K562 (cell line): ENCODE data around the gene RBM20. TPM values are rescaled to one million over a fixed set of nuclear protein-coding genes. Genes with fewer than 3 reads are reported as not detected.

Source experiments
- ATAC-seq: fragments of 200-7000 bp; cut with Tn5 transposase; 3 replicates; pipeline ENCODE4 v1.9.1; 2020; ENCODE audit warnings: moderate library complexity
- BruUV-seq: library from RNA; stranded (reverse); fragments of 400-500 nt; replicated peaks from 2 replicates; lab custom pipeline; 2021; lab: Mats Ljungman, UMichigan
- CTCF ChIA-PET: fragments of 300-600 bp; formaldehyde crosslinking; extraction: SDS; loops from one replicate; lab custom pipeline; 2021; ENCODE audit warnings: low intra/inter-chr PET ratio; lab: Yijun Ruan, JAX
- POLR2A ChIA-PET: fragments of 300-600, 350-650 bp; sonication (Branson Sonifier 250); formaldehyde crosslinking; extraction: SDS; loops from one replicate; lab custom pipeline; 2021; ENCODE audit warnings: antibody characterized with exemption, inconsistent platforms; lab: Yijun Ruan, JAX
- DNase-seq, 4 experiments: peaks; one replicate each; pipeline versions ENCODE4 v3.0.0 to v3.0.0-alpha.2; 2011 to 2018; ENCODE audit warnings: low spot score in 3 of 4, mixed read lengths in 3 of 4; ENCODE audit errors: extremely low read depth in 1 of 4
- FAIRE-seq: peaks from 2 replicates; lab custom pipeline; 2011; peaks lifted over from hg19 to GRCh38; lab: Jason Lieb, UNC
- H2AFZ ChIP-seq: 2 replicates; pipeline ENCODE4 v1.6.0; 2011; ENCODE audit warnings: low read depth, low read length, control low read depth, inconsistent platforms
- H3K27ac ChIP-seq: fragments of 200-600 bp; 3 replicates; pipeline ENCODE4 v1.8.0; 2011; ENCODE audit warnings: low read depth, mild to moderate bottlenecking, control low read depth, inconsistent platforms, low read length, moderate library complexity, mixed read lengths; ENCODE audit errors: extremely low read depth
- H3K27me3 ChIP-seq, 2 experiments: fragments of 300-600 bp in 1 of 2; 2 replicates in 1 of 2; 3 replicates in 1 of 2; pipeline versions ENCODE4 v1.6.0 to v1.8.0; 2011; ENCODE audit warnings: inconsistent platforms in 2 of 2, low read length in 2 of 2, mild to moderate bottlenecking in 1 of 2, mixed read lengths in 1 of 2, moderate library complexity in 1 of 2; ENCODE audit not compliant: control insufficient read depth in 2 of 2, insufficient read depth in 2 of 2
- H3K36me3 ChIP-seq: fragments of 300-600 bp; 3 replicates; pipeline ENCODE4 v1.8.0; 2011; ENCODE audit warnings: mild to moderate bottlenecking, low read length, inconsistent platforms; ENCODE audit not compliant: control insufficient read depth, insufficient read depth
- H3K4me1 ChIP-seq, 2 experiments: fragments of 200-600 bp in 1 of 2; replicated peaks in 1 of 2; 2 replicates in 1 of 2; 3 replicates in 1 of 2; pipeline versions ENCODE4 v1.5.1 to v1.8.0; 2011; ENCODE audit warnings: inconsistent platforms in 2 of 2, low read length in 2 of 2, mild to moderate bottlenecking in 1 of 2, mixed read lengths in 1 of 2, moderate library complexity in 1 of 2; ENCODE audit not compliant: control insufficient read depth in 2 of 2, insufficient read depth in 2 of 2
- H3K4me2 ChIP-seq: 2 replicates; pipeline ENCODE4 v1.6.1; 2011; ENCODE audit warnings: low read length, control low read depth, inconsistent platforms, mixed read lengths; ENCODE audit not compliant: insufficient read depth
- H3K4me3 ChIP-seq: fragments of 200-600 bp; sonication (generic), shearing (Covaris generic); 2 replicates; pipeline ENCODE4 v1.5.1; 2016; ENCODE audit warnings: control low read depth, inconsistent platforms
- H3K79me2 ChIP-seq: fragments of 200-600 bp; 3 replicates; pipeline ENCODE4 v1.8.0; 2011; ENCODE audit warnings: low read length, inconsistent platforms; ENCODE audit not compliant: control insufficient read depth, insufficient read depth
- H3K9ac ChIP-seq, 2 experiments: 2 replicates each; pipeline versions ENCODE4 v1.6.0 to v1.6.1; 2011; ENCODE audit warnings: low read depth in 2 of 2, low read length in 2 of 2, control low read depth in 1 of 2, inconsistent platforms in 1 of 2, mild to moderate bottlenecking in 1 of 2, mixed read lengths in 1 of 2; ENCODE audit not compliant: insufficient read depth in 1 of 2
- H3K9me1 ChIP-seq: one replicate; pipeline ENCODE4 v1.6.0; 2011; ENCODE audit warnings: inconsistent platforms, mild to moderate bottlenecking, low read length, moderate library complexity; ENCODE audit not compliant: control insufficient read depth, insufficient read depth
- H3K9me3 ChIP-seq: replicated peaks from 2 replicates; pipeline ENCODE4 v1.5.1; 2011; ENCODE audit warnings: low read depth, low read length, inconsistent platforms; ENCODE audit not compliant: control insufficient read depth, insufficient read depth
- H4K20me1 ChIP-seq: replicated peaks from 2 replicates; pipeline ENCODE4 v1.6.1; 2011; ENCODE audit warnings: low read length, inconsistent platforms, mixed read lengths; ENCODE audit not compliant: control insufficient read depth, insufficient read depth
- KDM4B ChIP-seq, 2 experiments: fragments of 450-650 bp in 1 of 2; sonication (generic) in 1 of 2; IDR thresholded peaks; 2 replicates each; pipeline ENCODE4 v1.6.1; 2016 to 2017; ENCODE audit warnings: borderline replicate concordance in 2 of 2, antibody characterized with exemption in 1 of 2, low read depth in 1 of 2, mild to moderate bottlenecking in 1 of 2
- MCM5 ChIP-seq: fragments of 450-650 bp; IDR thresholded peaks from 2 replicates; pipeline ENCODE4 v1.6.1; 2016; ENCODE audit warnings: low read depth
- MXI1 ChIP-seq: IDR thresholded peaks from 2 replicates; pipeline ENCODE4 v1.6.1; 2011; ENCODE audit warnings: low read depth, mild to moderate bottlenecking, improper control_type of control experiment, low read length
- PHB ChIP-seq: fragments of 250-450 bp; sonication (Bioruptor Pico); IDR thresholded peaks from 2 replicates; pipeline ENCODE4 v1.5.0; 2021
- TAF9B ChIP-seq: fragments of 450-650 bp; IDR thresholded peaks from 2 replicates; pipeline ENCODE4 v1.6.1; 2018; ENCODE audit warnings: mild to moderate bottlenecking; ENCODE audit not compliant: partially characterized antibody
- XRCC4 ChIP-seq: IDR thresholded peaks from one replicate; pipeline ENCODE4 v1.6.1; 2011; ENCODE audit not compliant: insufficient read depth, insufficient read length; ENCODE audit errors: extremely low read depth
- ZNF175 ChIP-seq: fragments of 200-800 bp; sonication (Bioruptor generic); IDR thresholded peaks from 2 replicates; pipeline ENCODE4 v1.6.1; 2016; ENCODE audit warnings: low read depth, mild to moderate bottlenecking, missing genetic modification characterization, missing compliant biosample characterization
- ZNF274 ChIP-seq: IDR thresholded peaks from 2 replicates; pipeline ENCODE4 v1.6.1; 2011; ENCODE audit warnings: low read depth, mild to moderate bottlenecking, low read length, moderate library complexity, borderline replicate concordance
- WGBS: fragments of 100-300 bp; shearing (Covaris generic); methylation state at CpG from one replicate; pipeline ENCODE4 v1.1.6; 2016; ENCODE audit warnings: low coverage, mixed read lengths; ENCODE audit not compliant: insufficient coverage; ENCODE audit errors: missing lambda C conversion rate; 5-methylcytosine and 5-hydroxymethylcytosine counted together
- in situ Hi-C: fragments of 300-500 bp; cut with MboI; formaldehyde crosslinking; loops from 4 replicates; pipeline ENCODE4 v1.15.0; 2018; ENCODE audit warnings: inconsistent platforms, mixed read lengths
- intact Hi-C: fragments of 100-400 bp; cut with micrococcal nuclease; formaldehyde crosslinking; loops from 2 replicates; pipeline ENCODE4 v1.14.2; 2022
- polyA plus RNA-seq, 8 experiments: library from polyadenylated mRNA; depleted of rRNA in 4 of 8; stranded (reverse) in 5 of 8; unstranded in 3 of 8; fragments of >200 nt; fragmentation: Nextera tagmentation in 2 of 8; fragmentation: Illumina TruSeq in 1 of 8; extraction: Ambion mirVana in 2 of 8; extraction: Trizol in 1 of 8; gene quantifications; 2 replicates each; pipeline versions ENCODE4 v1.2.1 to v1.2.3, GENCODE V29; 2011 to 2014; ENCODE audit warnings: inconsistent platforms in 1 of 8, missing spikeins in 1 of 8
- total RNA-seq, 7 experiments: library from RNA; depleted of rRNA in 6 of 7; stranded (reverse); fragments of >200 nt in 6 of 7; fragmentation: Illumina TruSeq in 2 of 7; extraction: Trizol in 2 of 7; gene quantifications; 2 replicates each; pipeline versions ENCODE4 v1.2.1 to v1.2.3, GENCODE V29; 2011 to 2021; ENCODE audit warnings: low replicate concordance in 1 of 7
- TF ChIP-seq, protein P1 (sequence below): fragments of 450-650 bp; IDR thresholded peaks from 2 replicates; pipeline ENCODE4 v1.6.1; 2014; ENCODE audit warnings: low read depth, mild to moderate bottlenecking, moderate library complexity, borderline replicate concordance
- TF ChIP-seq, protein P2 (sequence below): fragments of 200-600 bp; sonication (generic); IDR thresholded peaks from one replicate; pipeline ENCODE4 v1.6.1; 2012; ENCODE audit warnings: mild to moderate bottlenecking, low read depth, low read length, inconsistent platforms

RBM20 gene
- total and polyA plus RNA-seq, 9 of the 15 experiments (the other 6 are each of a cell fraction or from before 2014, with no cell fraction given) = 0.63 to 5.7 (median 3.2) TPM

- no peak for ATAC-seq
- no peak overlapping the region for H3K9ac ChIP-seq
- intact Hi-C loops = no loop called here
- H3K27ac ChIP-seq = no peak overlapping the region
- 89% methylated on average over 2 of the region's 4 CpGs for WGBS
- DNase-seq = no peak
- no peak overlapping the region for H3K4me3 ChIP-seq
- ChIA-PET POLR2A (interaction anchor here (0.5 to 1.0 kb wide), 2 partner anchors 10 to 36 kb away, joined by 3 read pairs; no protein-coding TSS in a partner anchor), CTCF (no interaction called here)
- H3K36me3 ChIP-seq = no peaks in the 10 kb centered on the region
- H4K20me1 ChIP-seq = no peaks in the 10 kb centered on the region
- no TSS peak for BruUV-seq
- peaks cover 3% of the 10 kb centered on the region; the same call in 2 of the 3 replicates for H3K79me2 ChIP-seq
- H2AFZ ChIP-seq = no peak overlapping the region
- no peak for FAIRE-seq
- H3K27me3 ChIP-seq = no peaks in the 10 kb centered on the region
- no peaks in the 10 kb centered on the region for H3K9me1 ChIP-seq
- H3K9me3 ChIP-seq = no peaks in the 10 kb centered on the region; the same call in 1 of the 2 replicates
- in situ Hi-C loops = no loop called here
- no peak overlapping the region for H3K4me2 ChIP-seq
- peaks cover 0 to 4% of the 10 kb centered on the region in 2 experiments; a peak in 3 of 5 replicates for H3K4me1 ChIP-seq
- TF ChIP-seq MCM5 (no peak), MXI1 (no peak), ZNF175 (CRISPR knock-in tag) (no peak), KDM4B (IDR thresholded peaks at IDR 0.05; ENCODE audit: borderline replicate concordance in 2 of 2, low read depth in 1 of 2) (no peak), ZNF274 (no peak), TAF9B (no peak), PHB (no peak), XRCC4 (no peak)
- TF ChIP-seq, protein P1, sequence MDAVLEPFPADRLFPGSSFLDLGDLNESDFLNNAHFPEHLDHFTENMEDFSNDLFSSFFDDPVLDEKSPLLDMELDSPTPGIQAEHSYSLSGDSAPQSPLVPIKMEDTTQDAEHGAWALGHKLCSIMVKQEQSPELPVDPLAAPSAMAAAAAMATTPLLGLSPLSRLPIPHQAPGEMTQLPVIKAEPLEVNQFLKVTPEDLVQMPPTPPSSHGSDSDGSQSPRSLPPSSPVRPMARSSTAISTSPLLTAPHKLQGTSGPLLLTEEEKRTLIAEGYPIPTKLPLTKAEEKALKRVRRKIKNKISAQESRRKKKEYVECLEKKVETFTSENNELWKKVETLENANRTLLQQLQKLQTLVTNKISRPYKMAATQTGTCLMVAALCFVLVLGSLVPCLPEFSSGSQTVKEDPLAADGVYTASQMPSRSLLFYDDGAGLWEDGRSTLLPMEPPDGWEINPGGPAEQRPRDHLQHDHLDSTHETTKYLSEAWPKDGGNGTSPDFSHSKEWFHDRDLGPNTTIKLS = no peak
- TF ChIP-seq, protein P2, sequence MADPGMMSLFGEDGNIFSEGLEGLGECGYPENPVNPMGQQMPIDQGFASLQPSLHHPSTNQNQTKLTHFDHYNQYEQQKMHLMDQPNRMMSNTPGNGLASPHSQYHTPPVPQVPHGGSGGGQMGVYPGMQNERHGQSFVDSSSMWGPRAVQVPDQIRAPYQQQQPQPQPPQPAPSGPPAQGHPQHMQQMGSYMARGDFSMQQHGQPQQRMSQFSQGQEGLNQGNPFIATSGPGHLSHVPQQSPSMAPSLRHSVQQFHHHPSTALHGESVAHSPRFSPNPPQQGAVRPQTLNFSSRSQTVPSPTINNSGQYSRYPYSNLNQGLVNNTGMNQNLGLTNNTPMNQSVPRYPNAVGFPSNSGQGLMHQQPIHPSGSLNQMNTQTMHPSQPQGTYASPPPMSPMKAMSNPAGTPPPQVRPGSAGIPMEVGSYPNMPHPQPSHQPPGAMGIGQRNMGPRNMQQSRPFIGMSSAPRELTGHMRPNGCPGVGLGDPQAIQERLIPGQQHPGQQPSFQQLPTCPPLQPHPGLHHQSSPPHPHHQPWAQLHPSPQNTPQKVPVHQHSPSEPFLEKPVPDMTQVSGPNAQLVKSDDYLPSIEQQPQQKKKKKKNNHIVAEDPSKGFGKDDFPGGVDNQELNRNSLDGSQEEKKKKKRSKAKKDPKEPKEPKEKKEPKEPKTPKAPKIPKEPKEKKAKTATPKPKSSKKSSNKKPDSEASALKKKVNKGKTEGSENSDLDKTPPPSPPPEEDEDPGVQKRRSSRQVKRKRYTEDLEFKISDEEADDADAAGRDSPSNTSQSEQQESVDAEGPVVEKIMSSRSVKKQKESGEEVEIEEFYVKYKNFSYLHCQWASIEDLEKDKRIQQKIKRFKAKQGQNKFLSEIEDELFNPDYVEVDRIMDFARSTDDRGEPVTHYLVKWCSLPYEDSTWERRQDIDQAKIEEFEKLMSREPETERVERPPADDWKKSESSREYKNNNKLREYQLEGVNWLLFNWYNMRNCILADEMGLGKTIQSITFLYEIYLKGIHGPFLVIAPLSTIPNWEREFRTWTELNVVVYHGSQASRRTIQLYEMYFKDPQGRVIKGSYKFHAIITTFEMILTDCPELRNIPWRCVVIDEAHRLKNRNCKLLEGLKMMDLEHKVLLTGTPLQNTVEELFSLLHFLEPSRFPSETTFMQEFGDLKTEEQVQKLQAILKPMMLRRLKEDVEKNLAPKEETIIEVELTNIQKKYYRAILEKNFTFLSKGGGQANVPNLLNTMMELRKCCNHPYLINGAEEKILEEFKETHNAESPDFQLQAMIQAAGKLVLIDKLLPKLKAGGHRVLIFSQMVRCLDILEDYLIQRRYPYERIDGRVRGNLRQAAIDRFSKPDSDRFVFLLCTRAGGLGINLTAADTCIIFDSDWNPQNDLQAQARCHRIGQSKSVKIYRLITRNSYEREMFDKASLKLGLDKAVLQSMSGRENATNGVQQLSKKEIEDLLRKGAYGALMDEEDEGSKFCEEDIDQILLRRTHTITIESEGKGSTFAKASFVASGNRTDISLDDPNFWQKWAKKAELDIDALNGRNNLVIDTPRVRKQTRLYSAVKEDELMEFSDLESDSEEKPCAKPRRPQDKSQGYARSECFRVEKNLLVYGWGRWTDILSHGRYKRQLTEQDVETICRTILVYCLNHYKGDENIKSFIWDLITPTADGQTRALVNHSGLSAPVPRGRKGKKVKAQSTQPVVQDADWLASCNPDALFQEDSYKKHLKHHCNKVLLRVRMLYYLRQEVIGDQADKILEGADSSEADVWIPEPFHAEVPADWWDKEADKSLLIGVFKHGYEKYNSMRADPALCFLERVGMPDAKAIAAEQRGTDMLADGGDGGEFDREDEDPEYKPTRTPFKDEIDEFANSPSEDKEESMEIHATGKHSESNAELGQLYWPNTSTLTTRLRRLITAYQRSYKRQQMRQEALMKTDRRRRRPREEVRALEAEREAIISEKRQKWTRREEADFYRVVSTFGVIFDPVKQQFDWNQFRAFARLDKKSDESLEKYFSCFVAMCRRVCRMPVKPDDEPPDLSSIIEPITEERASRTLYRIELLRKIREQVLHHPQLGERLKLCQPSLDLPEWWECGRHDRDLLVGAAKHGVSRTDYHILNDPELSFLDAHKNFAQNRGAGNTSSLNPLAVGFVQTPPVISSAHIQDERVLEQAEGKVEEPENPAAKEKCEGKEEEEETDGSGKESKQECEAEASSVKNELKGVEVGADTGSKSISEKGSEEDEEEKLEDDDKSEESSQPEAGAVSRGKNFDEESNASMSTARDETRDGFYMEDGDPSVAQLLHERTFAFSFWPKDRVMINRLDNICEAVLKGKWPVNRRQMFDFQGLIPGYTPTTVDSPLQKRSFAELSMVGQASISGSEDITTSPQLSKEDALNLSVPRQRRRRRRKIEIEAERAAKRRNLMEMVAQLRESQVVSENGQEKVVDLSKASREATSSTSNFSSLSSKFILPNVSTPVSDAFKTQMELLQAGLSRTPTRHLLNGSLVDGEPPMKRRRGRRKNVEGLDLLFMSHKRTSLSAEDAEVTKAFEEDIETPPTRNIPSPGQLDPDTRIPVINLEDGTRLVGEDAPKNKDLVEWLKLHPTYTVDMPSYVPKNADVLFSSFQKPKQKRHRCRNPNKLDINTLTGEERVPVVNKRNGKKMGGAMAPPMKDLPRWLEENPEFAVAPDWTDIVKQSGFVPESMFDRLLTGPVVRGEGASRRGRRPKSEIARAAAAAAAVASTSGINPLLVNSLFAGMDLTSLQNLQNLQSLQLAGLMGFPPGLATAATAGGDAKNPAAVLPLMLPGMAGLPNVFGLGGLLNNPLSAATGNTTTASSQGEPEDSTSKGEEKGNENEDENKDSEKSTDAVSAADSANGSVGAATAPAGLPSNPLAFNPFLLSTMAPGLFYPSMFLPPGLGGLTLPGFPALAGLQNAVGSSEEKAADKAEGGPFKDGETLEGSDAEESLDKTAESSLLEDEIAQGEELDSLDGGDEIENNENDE = no peak
These were observed 52.3 kb downstream of the RBM20 start for GRCh38 chr10:110696436-110696835.
